ENCODE data around the gene MGRN1. TPM values are rescaled to one million over a fixed set of nuclear protein-coding genes. Genes with fewer than 3 reads are reported as not detected.
A peak's percentile ranks its signal among the peaks of the same experiment; 100 is the strongest.

The MGRN1 gene
- total RNA-seq, 1 donor from 2014 or later: 79.7 TPM

DNA sequence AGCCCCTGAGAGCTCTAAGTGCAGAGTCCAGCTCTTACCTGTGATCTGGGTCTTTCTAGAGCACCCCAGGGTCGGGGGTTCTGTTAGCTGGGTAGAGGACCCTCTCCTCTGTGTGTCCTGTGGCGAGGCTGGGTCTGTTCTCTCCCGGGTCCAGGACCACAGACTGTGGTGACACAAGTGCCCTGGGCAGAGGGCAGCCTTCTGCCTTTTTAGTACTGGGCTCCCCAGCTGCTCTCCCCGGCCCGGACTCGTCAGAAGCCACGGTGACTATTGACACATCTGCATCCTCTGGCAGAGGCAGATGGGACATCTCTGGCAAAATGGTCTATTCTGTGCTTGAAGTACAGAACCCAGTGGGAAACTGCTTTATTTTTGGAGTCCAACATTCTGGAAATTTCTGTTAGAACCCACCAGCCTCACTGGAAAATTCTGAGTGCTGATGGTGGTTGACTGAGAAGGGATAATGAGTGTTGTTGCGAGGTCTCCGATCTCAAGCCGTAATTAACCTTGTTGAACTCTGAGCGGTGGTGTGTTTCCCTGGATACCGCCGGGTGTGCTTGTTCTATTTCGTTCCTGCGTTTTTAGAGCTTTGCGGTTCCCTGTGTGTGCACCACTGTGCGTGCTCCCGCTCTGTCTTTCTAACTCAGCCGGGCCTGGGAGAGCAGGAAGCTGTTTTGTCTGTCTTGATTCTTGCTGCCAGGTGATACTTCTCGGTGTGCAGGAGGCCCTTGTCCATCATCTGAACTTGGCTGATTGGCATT is 42.8 kb downstream of the MGRN1 start:
- H3K36me3 Mint-ChIP-seq (ENCODE audit: low read depth): peaks cover 4% of the 10 kb centered on the region
- no peaks in the 10 kb centered on the region for H3K9me3 Mint-ChIP-seq
- no peaks in the 10 kb centered on the region for H3K27me3 Mint-ChIP-seq (ENCODE audit: low read depth)
- no peak overlapping the region for H3K4me3 Mint-ChIP-seq
- no peaks in the 10 kb centered on the region for H3K4me1 Mint-ChIP-seq
- TF ChIP-seq, protein P1, sequence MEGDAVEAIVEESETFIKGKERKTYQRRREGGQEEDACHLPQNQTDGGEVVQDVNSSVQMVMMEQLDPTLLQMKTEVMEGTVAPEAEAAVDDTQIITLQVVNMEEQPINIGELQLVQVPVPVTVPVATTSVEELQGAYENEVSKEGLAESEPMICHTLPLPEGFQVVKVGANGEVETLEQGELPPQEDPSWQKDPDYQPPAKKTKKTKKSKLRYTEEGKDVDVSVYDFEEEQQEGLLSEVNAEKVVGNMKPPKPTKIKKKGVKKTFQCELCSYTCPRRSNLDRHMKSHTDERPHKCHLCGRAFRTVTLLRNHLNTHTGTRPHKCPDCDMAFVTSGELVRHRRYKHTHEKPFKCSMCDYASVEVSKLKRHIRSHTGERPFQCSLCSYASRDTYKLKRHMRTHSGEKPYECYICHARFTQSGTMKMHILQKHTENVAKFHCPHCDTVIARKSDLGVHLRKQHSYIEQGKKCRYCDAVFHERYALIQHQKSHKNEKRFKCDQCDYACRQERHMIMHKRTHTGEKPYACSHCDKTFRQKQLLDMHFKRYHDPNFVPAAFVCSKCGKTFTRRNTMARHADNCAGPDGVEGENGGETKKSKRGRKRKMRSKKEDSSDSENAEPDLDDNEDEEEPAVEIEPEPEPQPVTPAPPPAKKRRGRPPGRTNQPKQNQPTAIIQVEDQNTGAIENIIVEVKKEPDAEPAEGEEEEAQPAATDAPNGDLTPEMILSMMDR (conservative IDR thresholded peaks at IDR 0.05): no peak
- DNase-seq (ENCODE audit: low read depth, low spot score): no peak
- H3K27ac Mint-ChIP-seq (ENCODE audit: unreplicated experiment): peak overlapping the region; percentile 17

DNA sequence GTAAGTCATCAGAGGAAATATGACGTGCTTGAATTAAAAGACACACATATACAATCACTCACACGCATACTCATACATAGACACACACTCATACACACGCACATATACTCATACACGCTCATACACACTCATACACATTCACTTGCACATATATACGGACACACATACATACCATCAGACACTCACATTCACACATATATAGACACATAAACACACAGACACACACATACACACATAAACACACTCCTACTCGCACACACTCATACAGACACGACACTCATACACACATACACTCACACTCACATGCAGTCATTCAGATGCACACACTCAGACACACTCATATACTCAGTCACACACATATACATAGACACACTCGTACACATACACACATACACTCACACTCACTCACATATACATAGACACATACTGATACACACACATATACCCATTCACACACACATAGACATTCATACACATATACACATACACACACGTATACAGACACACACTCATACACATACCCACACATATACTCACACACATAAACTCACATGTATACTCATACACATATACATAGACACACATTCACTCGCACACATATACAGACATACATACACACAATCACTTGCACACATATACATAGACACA is 43.8 kb downstream of the MGRN1 start:
- peaks cover 4% of the 10 kb centered on the region for H3K36me3 Mint-ChIP-seq (ENCODE audit: low read depth)
- H3K4me3 Mint-ChIP-seq: no peak overlapping the region
- TF ChIP-seq, protein P1 (conservative IDR thresholded peaks at IDR 0.05): no peak
- H3K27me3 Mint-ChIP-seq (ENCODE audit: low read depth): no peaks in the 10 kb centered on the region
- no peaks in the 10 kb centered on the region for H3K9me3 Mint-ChIP-seq
- no peak for DNase-seq (ENCODE audit: low read depth, low spot score)
- H3K27ac Mint-ChIP-seq (ENCODE audit: unreplicated experiment): no peak overlapping the region
- H3K4me1 Mint-ChIP-seq: peaks cover under 1% of the 10 kb centered on the region

DNA sequence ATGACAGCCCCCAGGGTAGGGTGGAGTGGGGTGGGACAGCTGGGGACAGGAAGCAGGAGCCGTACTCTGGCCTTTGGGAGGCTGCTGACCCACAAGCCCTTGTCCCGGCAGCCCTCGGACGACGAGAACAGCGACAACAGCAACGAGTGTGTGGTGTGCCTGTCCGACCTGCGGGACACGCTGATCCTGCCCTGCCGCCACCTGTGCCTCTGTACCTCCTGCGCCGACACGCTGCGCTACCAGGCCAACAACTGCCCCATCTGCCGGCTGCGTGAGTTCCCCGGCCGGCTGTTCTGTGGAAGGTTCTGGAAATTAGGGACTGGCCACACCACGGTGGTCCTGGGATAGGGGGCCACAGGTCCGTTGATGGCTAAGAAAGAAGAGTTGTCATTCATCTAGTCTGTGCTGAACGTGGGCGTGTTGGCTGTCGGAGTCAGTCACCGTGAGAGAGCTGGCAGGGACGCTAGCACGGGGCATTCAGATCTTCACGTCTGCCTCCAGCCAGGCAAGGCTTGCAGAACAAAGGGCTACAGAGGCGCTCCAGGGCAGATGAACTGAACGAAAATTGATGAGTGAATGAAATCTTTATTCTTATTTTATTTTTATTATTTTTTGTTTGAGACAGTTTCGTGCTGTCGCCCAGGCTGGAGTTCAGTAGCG is 48.9 kb downstream of the MGRN1 start:
- TF ChIP-seq, protein P1 (conservative IDR thresholded peaks at IDR 0.05): no peak
- peaks cover 4% of the 10 kb centered on the region for H3K36me3 Mint-ChIP-seq (ENCODE audit: low read depth)
- H3K4me3 Mint-ChIP-seq: no peak overlapping the region
- H3K27ac Mint-ChIP-seq (ENCODE audit: unreplicated experiment): no peak overlapping the region
- H3K27me3 Mint-ChIP-seq (ENCODE audit: low read depth): no peaks in the 10 kb centered on the region
- H3K4me1 Mint-ChIP-seq: peaks cover 4% of the 10 kb centered on the region
- H3K9me3 Mint-ChIP-seq: no peaks in the 10 kb centered on the region
- DNase-seq (ENCODE audit: low read depth, low spot score): no peak

DNA sequence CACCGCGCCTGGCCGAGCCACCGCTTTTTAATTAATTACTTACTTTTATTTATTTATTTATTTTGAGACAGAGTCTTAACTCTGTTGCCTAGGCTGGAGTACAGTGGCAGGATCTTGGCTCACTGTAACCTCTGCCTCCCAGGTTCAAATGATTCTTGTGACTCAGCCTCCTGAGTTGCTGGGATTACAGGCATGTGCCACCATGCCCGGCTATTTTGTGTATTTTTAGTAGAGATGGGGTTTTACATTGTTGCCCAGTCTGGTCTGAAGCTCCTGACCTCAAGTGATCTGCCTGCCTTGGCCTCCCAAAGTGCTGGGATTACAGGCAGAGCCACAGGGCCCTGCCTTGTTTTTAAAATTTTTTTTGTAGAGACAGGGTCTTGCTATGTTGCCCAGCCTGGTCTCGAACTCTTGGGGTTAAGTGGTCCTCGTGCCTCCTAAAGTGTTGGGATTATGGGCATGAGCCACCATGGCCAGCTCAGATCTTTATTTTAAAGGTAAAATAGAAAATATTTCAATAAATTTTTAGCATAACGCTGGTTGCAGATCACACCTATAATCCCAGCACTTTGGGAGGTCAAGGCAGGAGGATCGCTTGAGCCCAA is 50.4 kb downstream of the MGRN1 start:
- no peak for DNase-seq (ENCODE audit: low read depth, low spot score)
- Mint-ChIP-seq H3K27me3 (ENCODE audit: low read depth) (no peaks in the 10 kb centered on the region), H3K4me3 (no peak overlapping the region), H3K27ac (ENCODE audit: unreplicated experiment) (peak overlapping the region; percentile 57), H3K4me1 (peaks cover 4% of the 10 kb centered on the region), H3K36me3 (ENCODE audit: low read depth) (no peaks in the 10 kb centered on the region), H3K9me3 (no peaks in the 10 kb centered on the region)
- TF ChIP-seq, protein P1 (conservative IDR thresholded peaks at IDR 0.05): no peak
